NCI-H1092 (cell line): Measurements from ENCODE around the gene TM4SF20.

ENCODE experiments used
- DNase-seq: peaks from one replicate; lab custom pipeline; 2025; lab: John Stamatoyannopoulos, UW

Gene TM4SF20

DNA sequence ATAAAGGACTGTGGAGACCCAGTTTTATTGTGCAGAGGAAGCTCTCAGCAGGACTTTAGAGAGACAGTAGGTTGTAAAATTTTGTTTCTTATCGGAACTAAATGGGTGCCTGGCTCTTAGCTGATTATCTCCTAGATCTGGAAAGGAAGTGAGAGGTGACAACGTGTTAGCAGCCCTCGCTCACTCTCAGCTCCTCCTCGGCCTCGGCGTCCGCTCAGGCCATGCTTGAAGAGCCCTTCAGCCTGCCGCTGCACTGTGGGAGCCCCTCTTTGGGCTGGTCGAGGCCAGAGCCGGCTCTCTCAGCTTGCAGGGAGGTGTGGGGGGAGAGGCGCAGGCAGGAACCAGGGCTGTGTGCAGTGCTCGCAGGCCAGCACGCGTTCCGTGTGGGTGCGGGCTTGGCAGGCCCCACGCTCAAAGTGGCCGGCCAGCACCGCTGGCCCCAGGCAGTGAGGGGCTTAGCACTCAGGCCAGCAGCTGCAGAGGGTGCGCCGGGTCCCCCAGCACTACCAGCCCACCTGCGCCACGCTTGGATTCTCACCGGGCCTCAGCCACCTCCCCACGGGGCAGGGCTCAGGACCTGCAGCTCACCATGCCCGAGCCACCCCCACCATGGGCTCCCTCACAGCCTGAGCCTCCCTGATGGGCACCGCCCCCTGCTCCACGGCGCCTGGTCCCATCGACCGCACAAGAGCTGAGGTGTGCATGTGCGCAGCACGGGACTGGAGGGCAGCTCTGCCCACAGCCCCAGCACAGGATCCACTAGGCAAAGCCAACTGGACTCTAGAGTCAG, 58.6 kb downstream of the TM4SF20 start:
- DNase-seq = no peak

DNA sequence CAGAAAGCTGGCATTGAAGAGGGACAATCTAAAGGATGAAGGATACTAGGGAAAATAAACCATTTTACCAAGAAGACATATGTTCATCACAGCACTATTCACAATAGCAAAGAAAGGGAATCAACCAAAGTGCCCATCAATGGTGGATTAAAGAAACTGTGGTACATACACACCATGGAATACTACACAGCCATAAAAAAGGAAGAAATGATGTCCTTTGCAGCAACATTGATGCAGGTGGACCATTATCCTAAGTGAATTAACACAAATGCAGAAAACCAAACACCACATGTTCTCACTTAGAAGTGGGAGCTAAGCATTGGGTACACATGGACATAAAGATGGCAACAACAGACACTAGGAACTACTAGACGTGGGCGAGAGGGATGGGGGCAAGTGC, 61.3 kb downstream of the TM4SF20 start:
- no peak for DNase-seq

DNA sequence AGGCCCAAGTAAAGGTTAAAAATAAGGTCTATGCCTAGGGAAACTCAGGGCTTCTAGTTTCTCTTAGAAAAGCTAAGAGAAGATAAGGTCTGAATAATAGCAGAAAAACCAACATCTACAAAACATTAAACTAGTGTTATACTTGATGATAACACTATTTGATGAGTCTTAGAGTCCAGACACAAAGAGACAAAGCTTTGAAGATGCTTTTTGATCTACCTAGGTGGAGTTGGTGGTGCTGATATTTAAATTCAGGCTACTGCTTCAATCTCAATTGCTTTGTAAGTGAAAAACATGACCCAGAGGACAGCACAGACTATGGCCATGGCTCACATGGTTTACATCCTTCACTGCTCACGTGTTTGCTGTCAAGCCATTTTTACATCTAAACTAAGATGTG, 65.8 kb downstream of the TM4SF20 start:
- no peak for DNase-seq

DNA sequence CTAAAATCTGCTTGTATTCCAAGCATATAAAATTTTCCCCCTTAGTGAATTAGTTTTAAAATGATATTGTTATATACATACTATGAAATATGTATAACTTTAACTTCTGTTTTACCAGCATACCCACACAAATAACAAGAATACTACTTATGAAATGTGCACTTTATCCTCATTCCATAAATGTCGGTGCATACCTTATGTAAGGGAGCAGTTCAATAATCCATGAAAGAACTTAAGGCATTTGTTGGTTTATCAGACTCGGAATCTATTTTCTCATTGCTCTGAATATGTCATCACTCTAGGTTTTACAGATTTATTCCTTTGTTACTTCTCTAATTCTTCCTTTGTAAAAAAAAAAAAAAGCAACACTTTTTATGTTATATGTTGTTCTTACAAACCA, 66.5 kb downstream of the TM4SF20 start:
- DNase-seq = no peak
